VCaP (cell line): ENCODE results near the gene KAZALD1.

Source experiments
- H3K27ac ChIP-seq: fragments of 450-650 bp; 2 replicates; pipeline ENCODE4 v1.5.1; 2017
- CTCF ChIP-seq: fragments of 450-650 bp; conservative IDR thresholded peaks from 2 replicates; pipeline ENCODE4 v1.5.1; 2017; ENCODE audit warnings: mild to moderate bottlenecking, moderate library complexity

KAZALD1 gene

GRCh38 chr10:101066896-101067355 is 5.1 kb downstream of the KAZALD1 start:
- peak overlapping the region; percentile 94 for H3K27ac ChIP-seq
- peak; percentile 8; the same call in 1 of the 2 replicates for TF ChIP-seq CTCF

- H3K27ac ChIP-seq, result peak overlapping the region; percentile 94
- peak; percentile 91 for TF ChIP-seq CTCF
Measured at GRCh38 chr10:101067356-101068083, 5.7 kb downstream of the KAZALD1 start.

DNA sequence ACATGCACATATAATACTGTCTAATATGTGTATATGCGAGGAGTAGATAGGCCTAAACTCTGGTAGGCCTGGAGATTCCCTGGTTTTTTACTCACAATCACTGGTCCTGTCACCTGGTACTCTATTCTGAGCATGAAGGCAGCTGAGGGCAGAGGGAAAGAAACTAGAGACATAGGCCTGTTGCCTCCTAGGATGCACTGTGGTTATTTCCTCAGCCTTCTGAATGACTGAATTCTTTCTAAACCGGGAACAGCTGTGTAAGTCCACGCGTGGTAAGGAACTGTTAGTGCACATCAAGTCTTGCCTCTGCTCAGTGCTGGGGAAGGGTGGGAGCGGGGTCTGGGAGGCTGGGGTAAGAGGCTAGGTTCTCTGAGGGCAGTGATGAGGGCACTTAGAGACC is 7.7 kb downstream of the KAZALD1 start:
- H3K27ac ChIP-seq, result no peak overlapping the region
- no peak for TF ChIP-seq CTCF

- TF ChIP-seq CTCF, result no peak
- H3K27ac ChIP-seq, result no peak overlapping the region
Measured at GRCh38 chr10:101070098-101070497, 8.3 kb downstream of the KAZALD1 start.

GRCh38 chr10:101071267-101071884 is 9.6 kb downstream of the KAZALD1 start:
- no peak overlapping the region for H3K27ac ChIP-seq
- no peak for TF ChIP-seq CTCF

DNA sequence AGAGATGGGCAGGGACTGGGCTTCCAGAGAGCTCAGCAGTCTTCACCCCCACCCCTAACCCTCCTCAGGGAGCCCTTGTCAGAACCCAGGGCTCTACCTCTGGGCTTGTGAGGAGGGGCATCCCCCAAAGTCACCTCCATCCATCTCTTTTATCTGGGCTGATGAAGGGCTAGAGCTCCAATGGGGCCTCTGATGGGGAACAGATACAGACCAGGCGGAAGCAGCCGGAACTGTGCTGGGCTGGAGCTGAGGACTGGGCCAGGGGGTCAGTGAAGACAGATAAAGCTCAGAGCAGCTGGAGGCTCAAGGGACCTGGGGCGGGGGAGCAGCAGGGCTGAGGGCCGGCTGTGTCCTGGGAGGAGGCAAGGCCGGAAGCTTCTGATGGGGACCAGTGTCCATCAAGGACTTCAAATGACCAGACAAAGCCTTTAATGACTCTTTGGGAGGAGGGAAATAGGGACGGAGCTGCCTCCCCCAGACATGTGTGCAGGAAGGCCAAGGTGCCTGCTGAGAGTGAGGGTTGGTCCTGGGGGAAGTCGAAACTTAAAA is 10.2 kb downstream of the KAZALD1 start:
- no peak overlapping the region for H3K27ac ChIP-seq

More for the DNA sequence above, 10.2 kb downstream of the KAZALD1 start:
- TF ChIP-seq CTCF, result no peak
